Endodermal cell (in vitro differentiated cells): Measurements from ENCODE around the gene RNF150. TPM values are rescaled to one million over a fixed set of nuclear protein-coding genes. Genes with fewer than 3 reads are reported as not detected.

ENCODE experiments used
- DNase-seq: peaks from one replicate; pipeline ENCODE4 v3.0.0-alpha.2; 2017
- H3K27ac ChIP-seq: 2 replicates; pipeline ENCODE4 v1.5.1; 2013; ENCODE audit warnings: mild to moderate bottlenecking, low read depth, low read length, moderate library complexity
- H3K27me3 ChIP-seq: 2 replicates; pipeline ENCODE4 v1.6.1; 2013; ENCODE audit warnings: mild to moderate bottlenecking, low read length, moderate library complexity; ENCODE audit not compliant: insufficient read depth, control insufficient read depth, poor library complexity, severe bottlenecking
- H3K36me3 ChIP-seq: 2 replicates; pipeline ENCODE4 v1.7.0; 2013; ENCODE audit warnings: mild to moderate bottlenecking, low read length, moderate library complexity; ENCODE audit not compliant: control insufficient read depth, insufficient read depth
- H3K4me1 ChIP-seq: one replicate; pipeline ENCODE4 v1.7.0; 2013; ENCODE audit warnings: low read length; ENCODE audit not compliant: control insufficient read depth, insufficient read depth
- H3K4me3 ChIP-seq: 2 replicates; pipeline ENCODE4 v1.5.1; 2013; ENCODE audit warnings: mild to moderate bottlenecking, low read length, moderate library complexity
- H3K9ac ChIP-seq: 2 replicates; pipeline ENCODE4 v1.6.1; 2013; ENCODE audit warnings: mild to moderate bottlenecking, low read length, moderate library complexity; ENCODE audit not compliant: poor library complexity, severe bottlenecking; ENCODE audit errors: extremely low read depth
- H3K9me3 ChIP-seq: 2 replicates; pipeline ENCODE4 v1.6.1; 2013; ENCODE audit warnings: mild to moderate bottlenecking, low read length, moderate library complexity; ENCODE audit not compliant: control insufficient read depth
- H3K27ac Mint-ChIP-seq: 2 replicates; pipeline ENCODE4 v1.8.0; 2020; ENCODE audit warnings: mixed read lengths
- H3K27me3 Mint-ChIP-seq: 2 replicates; pipeline ENCODE4 v1.8.0; 2021; ENCODE audit warnings: mild to moderate bottlenecking, mixed read lengths; ENCODE audit not compliant: insufficient read depth
- H3K36me3 Mint-ChIP-seq: 2 replicates; pipeline ENCODE4 v1.8.0; 2020; ENCODE audit warnings: low read depth, mixed read lengths
- H3K4me1 Mint-ChIP-seq: 2 replicates; pipeline ENCODE4 v1.8.0; 2020; ENCODE audit warnings: mixed read lengths
- H3K4me3 Mint-ChIP-seq: 2 replicates; pipeline ENCODE4 v1.8.0; 2020; ENCODE audit warnings: mild to moderate bottlenecking, moderate library complexity, mixed read lengths
- H3K9me3 Mint-ChIP-seq: 2 replicates; pipeline ENCODE4 v1.8.0; 2020; ENCODE audit warnings: mild to moderate bottlenecking, mixed read lengths
- CTCF ChIP-seq: fragments of 200-600 bp; sonication (generic); conservative IDR thresholded peaks from 2 replicates; pipeline ENCODE4 v1.5.0; 2021; ENCODE audit warnings: antibody characterized with exemption, mild to moderate bottlenecking
- WGBS, 2 experiments: methylation state at CpG; one replicate each; pipeline versions ENCODE4 v1.1.5 to v1.1.7; 2013; ENCODE audit warnings: missing lambda C conversion rate in 2 of 2, mixed read lengths in 1 of 2; ENCODE audit not compliant: insufficient coverage in 1 of 2, insufficient read length in 1 of 2; 5-methylcytosine and 5-hydroxymethylcytosine counted together
- total RNA-seq, 2 donors: library from RNA; stranded (reverse); fragmentation: NEBNext Ultra II Directional in 1 of 2; extraction: Animal tissue kit (Norgen Biotek cat#: 25700) in 1 of 2; gene quantifications; 2 replicates in 1 of 2; 3 replicates in 1 of 2; pipeline ENCODE4 v1.2.1, GENCODE V29; 2021

The RNF150 gene
- total RNA-seq, 2 donors from 2014 or later = 8.2 to 10.4 TPM

GRCh38 chr4:140837736-140838135 is 295.5 kb downstream of the RNF150 start:
- Histone ChIP-seq H3K4me3 (no peak overlapping the region), H3K4me1 (no peaks in the 10 kb centered on the region), H3K27me3 (no peaks in the 10 kb centered on the region), H3K27ac (no peak overlapping the region), H3K9ac (no peak overlapping the region), H3K36me3 (no peaks in the 10 kb centered on the region), H3K9me3 (no peaks in the 10 kb centered on the region)
- no peak for DNase-seq
- no peak overlapping the region for H3K4me3 Mint-ChIP-seq
- H3K27me3 Mint-ChIP-seq = no peaks in the 10 kb centered on the region
- no peak for TF ChIP-seq CTCF
- no peaks in the 10 kb centered on the region for H3K36me3 Mint-ChIP-seq
- H3K9me3 Mint-ChIP-seq = no peaks in the 10 kb centered on the region
- peaks cover 6% of the 10 kb centered on the region for H3K4me1 Mint-ChIP-seq
- no peak overlapping the region for H3K27ac Mint-ChIP-seq

GRCh38 chr4:140834839-140835495 is 298.3 kb downstream of the RNF150 start:
- TF ChIP-seq CTCF = no peak
- no peaks in the 10 kb centered on the region for H3K27me3 Mint-ChIP-seq
- Histone ChIP-seq H3K9ac (no peak overlapping the region), H3K4me1 (no peaks in the 10 kb centered on the region), H3K9me3 (no peaks in the 10 kb centered on the region), H3K27me3 (no peaks in the 10 kb centered on the region), H3K4me3 (no peak overlapping the region), H3K36me3 (no peaks in the 10 kb centered on the region), H3K27ac (no peak overlapping the region)
- no peaks in the 10 kb centered on the region for H3K36me3 Mint-ChIP-seq
- H3K9me3 Mint-ChIP-seq = no peaks in the 10 kb centered on the region
- H3K27ac Mint-ChIP-seq = no peak overlapping the region
- no peak overlapping the region for H3K4me3 Mint-ChIP-seq
- peaks cover 2% of the 10 kb centered on the region for H3K4me1 Mint-ChIP-seq
- DNase-seq = no peak
- WGBS, 2 experiments = 93 to 95% methylated on average over 4 to 7 of the region's 7 CpGs

GRCh38 chr4:140833280-140833679 is 300.0 kb downstream of the RNF150 start:
- no peak overlapping the region for H3K27ac ChIP-seq
- TF ChIP-seq CTCF = no peak
- H3K27me3 ChIP-seq = no peaks in the 10 kb centered on the region
- H3K9me3 Mint-ChIP-seq = no peaks in the 10 kb centered on the region
- no peak overlapping the region for H3K4me3 Mint-ChIP-seq
- no peak for DNase-seq
- no peaks in the 10 kb centered on the region for H3K9me3 ChIP-seq
- H3K9ac ChIP-seq = no peak overlapping the region
- H3K36me3 ChIP-seq = no peaks in the 10 kb centered on the region
- H3K4me1 ChIP-seq = no peaks in the 10 kb centered on the region
- H3K4me3 ChIP-seq = no peak overlapping the region
- no peaks in the 10 kb centered on the region for H3K36me3 Mint-ChIP-seq
- no peak overlapping the region for H3K27ac Mint-ChIP-seq
- H3K4me1 Mint-ChIP-seq = peaks cover 3% of the 10 kb centered on the region
- no peaks in the 10 kb centered on the region for H3K27me3 Mint-ChIP-seq
- 90 to 94% methylated on average over 3 to 4 of the region's 4 CpGs for WGBS, 2 experiments
